ENCODE results near the gene ALG14. TPM values are rescaled to one million over a fixed set of nuclear protein-coding genes. Genes with fewer than 3 reads are reported as not detected.

The ALG14 gene
- total RNA-seq, 2 experiments from 2014 or later = 2.7 to 5.8 TPM

- H3K4me3 Mint-ChIP-seq = no peak overlapping the region
- CTCF ChIA-PET = interaction anchor here (6.2 kb wide), 1 partner anchor 187 kb away, joined by 288 read pairs; no protein-coding TSS in a partner anchor
- no peaks in the 10 kb centered on the region for H3K4me1 Mint-ChIP-seq (ENCODE audit: low read depth)
- POLR2A ChIA-PET = interaction anchor here (1.0 kb wide), 1 partner anchor 185 kb away, joined by 3 read pairs; no protein-coding TSS in a partner anchor
- no peaks in the 10 kb centered on the region for H3K36me3 Mint-ChIP-seq (ENCODE audit: low read depth)
- no peak for DNase-seq
- no peaks in the 10 kb centered on the region for H3K9me3 Mint-ChIP-seq (ENCODE audit: insufficient read depth)
- H3K27ac Mint-ChIP-seq = no peak overlapping the region
- no peaks in the 10 kb centered on the region for H3K27me3 Mint-ChIP-seq (ENCODE audit: low read depth)
- no peak for ATAC-seq
Observed at GRCh38 chr1:95040032-95040525, 32.7 kb downstream of the ALG14 start.

DNA sequence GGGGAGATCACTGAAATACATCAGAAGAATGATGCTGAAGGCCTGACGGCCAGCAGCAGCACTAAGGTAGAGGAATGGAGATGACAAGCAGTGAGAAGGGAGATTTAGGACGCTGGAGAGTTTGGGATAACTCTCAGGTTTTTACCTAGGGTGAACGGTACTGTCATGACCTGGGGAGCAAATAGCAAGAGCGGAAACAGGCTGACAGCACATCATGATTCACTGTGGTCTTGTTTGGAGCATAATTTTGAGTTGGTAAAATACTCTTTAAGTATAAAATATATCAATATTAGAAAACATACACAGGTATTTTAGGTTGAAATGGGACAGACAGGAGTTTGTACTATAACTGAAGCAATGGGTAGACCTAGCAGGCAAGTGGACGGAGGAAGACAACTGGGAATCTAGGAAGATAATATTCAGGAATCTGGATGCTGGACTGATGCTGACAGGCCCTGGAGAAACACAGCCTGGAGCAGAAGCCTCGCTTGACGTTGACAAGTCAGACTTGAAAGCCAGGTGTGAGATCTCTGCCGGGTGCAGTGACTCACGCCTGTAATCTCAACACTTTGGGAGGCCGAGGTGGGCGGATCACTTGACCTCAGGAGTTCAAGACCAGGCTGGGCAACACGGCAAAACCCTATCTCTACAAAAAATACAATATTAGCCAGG lies 33.3 kb downstream of the ALG14 start:
- DNase-seq (no peak), ATAC-seq (no peak)
- ChIA-PET CTCF (interaction anchor here (6.2 kb wide), 1 partner anchor 187 kb away, joined by 288 read pairs; no protein-coding TSS in a partner anchor), POLR2A (interaction anchor here (1.0 kb wide), 1 partner anchor 185 kb away, joined by 3 read pairs; no protein-coding TSS in a partner anchor)
- Mint-ChIP-seq H3K27me3 (ENCODE audit: low read depth) (no peaks in the 10 kb centered on the region), H3K9me3 (ENCODE audit: insufficient read depth) (no peaks in the 10 kb centered on the region), H3K4me1 (ENCODE audit: low read depth) (no peaks in the 10 kb centered on the region), H3K36me3 (ENCODE audit: low read depth) (no peaks in the 10 kb centered on the region), H3K27ac (no peak overlapping the region), H3K4me3 (no peak overlapping the region)

DNA sequence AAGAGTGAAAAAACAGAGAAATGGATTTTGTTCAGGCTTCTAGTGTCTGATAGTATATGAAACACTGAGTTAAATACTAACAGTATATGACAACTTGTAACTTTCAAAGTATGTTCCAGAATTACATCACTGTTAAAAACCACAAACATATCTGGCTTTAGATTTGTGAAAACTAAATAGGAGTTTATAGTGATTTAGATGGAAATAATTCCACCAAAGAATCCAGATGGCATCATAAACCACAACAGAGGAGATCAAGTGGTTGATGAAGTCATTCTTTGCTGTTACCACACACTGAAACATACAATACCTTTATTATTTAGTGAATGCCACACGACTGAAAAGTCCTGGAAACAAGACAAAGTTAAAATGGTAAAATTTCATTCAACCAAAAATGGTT lies 37.2 kb downstream of the ALG14 start:
- H3K4me1 Mint-ChIP-seq (ENCODE audit: low read depth) = no peaks in the 10 kb centered on the region
- H3K27me3 Mint-ChIP-seq (ENCODE audit: low read depth) = no peaks in the 10 kb centered on the region
- H3K9me3 Mint-ChIP-seq (ENCODE audit: insufficient read depth) = no peaks in the 10 kb centered on the region
- DNase-seq = no peak
- CTCF ChIA-PET = interaction anchor here (0.9 to 2.2 kb wide), 2 partner anchors 8 to 181 kb away, joined by 3 to 8 read pairs; no protein-coding TSS in a partner anchor
- H3K36me3 Mint-ChIP-seq (ENCODE audit: low read depth) = no peaks in the 10 kb centered on the region
- POLR2A ChIA-PET = no interaction called here
- no peak overlapping the region for H3K27ac Mint-ChIP-seq
- no peak overlapping the region for H3K4me3 Mint-ChIP-seq
- no peak for ATAC-seq

DNA sequence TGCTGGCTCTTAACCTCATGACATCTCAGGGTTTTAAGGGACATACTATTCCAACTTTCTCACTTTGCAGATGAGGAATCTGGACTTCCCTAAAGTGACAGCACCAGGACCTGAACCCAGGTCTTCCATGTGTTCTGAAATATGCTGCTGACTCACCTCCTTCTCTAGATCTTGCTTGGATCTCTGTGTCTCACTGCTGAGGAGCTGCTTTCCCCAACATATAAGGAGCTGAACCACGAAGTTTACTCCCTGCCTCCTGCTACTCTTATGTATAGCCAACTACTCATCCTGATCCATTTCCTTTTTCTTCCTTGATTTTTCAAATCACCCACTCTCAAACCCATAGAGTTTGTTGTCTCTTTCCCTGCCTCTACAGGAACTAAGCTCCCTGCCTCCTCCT lies 38.2 kb downstream of the ALG14 start:
- ChIA-PET POLR2A (no interaction called here), CTCF (interaction anchor here (1.2 to 2.2 kb wide), 2 partner anchors 9 to 180 kb away, joined by 6 to 8 read pairs; no protein-coding TSS in a partner anchor)
- Mint-ChIP-seq H3K36me3 (ENCODE audit: low read depth) (no peaks in the 10 kb centered on the region), H3K9me3 (ENCODE audit: insufficient read depth) (no peaks in the 10 kb centered on the region), H3K27ac (no peak overlapping the region), H3K4me1 (ENCODE audit: low read depth) (no peaks in the 10 kb centered on the region), H3K27me3 (ENCODE audit: low read depth) (no peaks in the 10 kb centered on the region), H3K4me3 (no peak overlapping the region)
- DNase-seq (no peak), ATAC-seq (no peak)

DNA sequence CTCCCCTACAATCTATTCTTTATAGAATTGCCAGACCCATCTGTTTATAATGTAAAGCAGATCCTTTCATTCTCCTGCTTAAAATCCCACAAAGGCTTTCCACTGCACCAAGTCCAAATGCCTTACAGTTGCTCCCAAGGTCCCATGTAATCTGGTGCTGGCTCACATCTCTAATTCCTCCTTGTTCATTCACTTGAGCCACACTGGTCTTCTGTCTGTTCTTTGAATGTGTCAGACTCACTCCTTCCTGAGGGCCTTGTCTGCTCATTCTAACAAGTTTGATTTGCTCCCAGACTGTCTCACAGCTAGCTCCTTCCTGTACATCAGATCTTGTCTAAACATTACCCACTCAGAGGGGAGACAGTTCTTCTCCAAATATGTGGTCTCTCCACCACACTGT lies 38.9 kb downstream of the ALG14 start:
- ChIA-PET POLR2A (no interaction called here), CTCF (interaction anchor here (1.2 to 2.2 kb wide), 2 partner anchors 10 to 179 kb away, joined by 6 to 8 read pairs; no protein-coding TSS in a partner anchor)
- Mint-ChIP-seq H3K4me1 (ENCODE audit: low read depth) (no peaks in the 10 kb centered on the region), H3K27me3 (ENCODE audit: low read depth) (no peaks in the 10 kb centered on the region), H3K36me3 (ENCODE audit: low read depth) (no peaks in the 10 kb centered on the region), H3K9me3 (ENCODE audit: insufficient read depth) (no peaks in the 10 kb centered on the region), H3K27ac (no peak overlapping the region), H3K4me3 (no peak overlapping the region)
- DNase-seq = no peak
- no peak for ATAC-seq

DNA sequence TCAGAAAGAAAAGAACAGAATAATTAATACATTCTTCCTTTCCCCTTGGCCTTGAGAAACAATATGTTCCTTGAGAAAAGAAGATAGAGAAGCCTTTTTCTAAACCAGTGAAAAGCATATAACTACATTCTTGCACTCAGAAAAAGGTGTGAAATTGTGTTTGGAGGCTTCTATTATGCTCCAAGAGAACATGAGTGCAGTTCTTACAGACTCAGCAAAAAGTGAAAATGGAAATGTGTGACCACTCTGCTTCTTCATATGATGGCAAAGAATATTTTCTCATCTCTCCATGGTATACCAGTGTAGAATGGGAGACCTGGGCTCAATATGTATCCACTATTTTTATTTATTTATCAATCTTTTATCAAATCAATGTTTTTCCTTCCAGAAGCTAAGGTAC lies 43.2 kb downstream of the ALG14 start:
- Mint-ChIP-seq H3K4me1 (ENCODE audit: low read depth) (no peaks in the 10 kb centered on the region), H3K9me3 (ENCODE audit: insufficient read depth) (no peaks in the 10 kb centered on the region), H3K4me3 (no peak overlapping the region), H3K36me3 (ENCODE audit: low read depth) (no peaks in the 10 kb centered on the region), H3K27me3 (ENCODE audit: low read depth) (no peaks in the 10 kb centered on the region), H3K27ac (no peak overlapping the region)
- CTCF ChIA-PET = interaction anchor here (1.1 kb wide), 1 partner anchor 176 kb away, joined by 3 read pairs; no protein-coding TSS in a partner anchor
- no peak for ATAC-seq
- POLR2A ChIA-PET = interaction anchor here (0.6 kb wide), 1 partner anchor 64 kb away, joined by 5 read pairs; no protein-coding TSS in a partner anchor
- no peak for DNase-seq

- Mint-ChIP-seq H3K36me3 (ENCODE audit: low read depth) (no peaks in the 10 kb centered on the region), H3K27me3 (ENCODE audit: low read depth) (no peaks in the 10 kb centered on the region), H3K27ac (no peak overlapping the region), H3K9me3 (ENCODE audit: insufficient read depth) (no peaks in the 10 kb centered on the region), H3K4me3 (no peak overlapping the region), H3K4me1 (ENCODE audit: low read depth) (no peaks in the 10 kb centered on the region)
- DNase-seq (no peak), ATAC-seq (no peak)
- CTCF ChIA-PET = no interaction called here
- POLR2A ChIA-PET = no interaction called here
Observed at GRCh38 chr1:95028954-95029353, 43.8 kb downstream of the ALG14 start.

DNA sequence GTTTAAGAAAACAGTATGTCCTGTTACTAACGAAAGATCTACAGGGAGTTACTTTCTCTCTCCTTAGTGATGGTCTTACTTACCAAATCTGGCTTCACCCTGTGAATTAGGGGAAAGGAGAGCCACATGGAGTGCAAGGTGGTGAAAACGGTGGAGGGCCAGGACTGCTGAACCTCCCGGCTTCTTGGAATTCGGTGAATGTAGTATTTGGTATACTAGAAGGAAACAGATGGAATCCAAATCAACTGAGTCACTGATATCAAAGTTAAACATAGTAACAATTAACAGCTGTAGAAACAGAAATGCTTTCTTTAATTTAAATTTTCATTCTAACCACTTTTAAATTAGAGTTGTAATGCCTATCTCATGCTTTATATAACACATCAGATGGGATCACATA lies 45.7 kb downstream of the ALG14 start:
- no peak overlapping the region for H3K27ac Mint-ChIP-seq

DNA sequence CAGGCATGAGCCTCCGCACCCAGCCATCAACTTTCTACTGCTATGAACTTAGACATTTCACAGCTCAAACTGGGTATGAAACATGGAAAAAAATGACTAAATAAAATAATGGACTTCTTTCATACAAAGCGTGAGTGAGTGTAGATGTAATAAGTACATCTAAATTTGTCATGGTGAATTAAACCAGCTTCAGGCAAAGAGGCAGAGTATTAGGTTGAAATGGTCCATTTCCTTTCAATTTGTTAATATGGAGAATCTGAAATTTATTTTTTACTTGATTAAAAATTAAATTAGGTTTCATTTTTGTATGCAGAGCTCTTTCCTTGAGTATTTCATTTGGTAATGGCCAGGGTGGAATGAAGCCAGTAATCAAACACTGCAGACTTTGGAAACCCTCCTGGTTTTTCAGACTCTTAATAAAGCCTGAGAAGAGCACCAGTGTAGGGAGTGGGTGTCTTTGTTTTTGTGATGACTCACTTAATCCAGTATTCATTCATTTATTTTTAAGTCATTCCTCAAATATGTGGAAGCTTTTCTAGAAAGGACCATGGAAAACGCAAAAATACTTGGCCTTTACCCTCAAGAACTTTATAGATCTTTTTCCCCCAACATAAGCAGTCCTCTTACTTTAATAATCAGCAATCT lies 49.2 kb downstream of the ALG14 start:
- DNase-seq (no peak), ATAC-seq (no peak)
- ChIA-PET CTCF (interaction anchor here (0.7 to 0.9 kb wide), 2 partner anchors 90 to 169 kb away, joined by 3 to 4 read pairs; no protein-coding TSS in a partner anchor), POLR2A (no interaction called here)
- Mint-ChIP-seq H3K4me3 (no peak overlapping the region), H3K27ac (no peak overlapping the region), H3K9me3 (ENCODE audit: insufficient read depth) (no peaks in the 10 kb centered on the region), H3K4me1 (ENCODE audit: low read depth) (no peaks in the 10 kb centered on the region), H3K36me3 (ENCODE audit: low read depth) (no peaks in the 10 kb centered on the region), H3K27me3 (ENCODE audit: low read depth) (no peaks in the 10 kb centered on the region)

More for the DNA sequence above, 45.7 kb downstream of the ALG14 start:
- Mint-ChIP-seq H3K36me3 (ENCODE audit: low read depth) (no peaks in the 10 kb centered on the region), H3K9me3 (ENCODE audit: insufficient read depth) (no peaks in the 10 kb centered on the region), H3K4me3 (no peak overlapping the region), H3K27me3 (ENCODE audit: low read depth) (no peaks in the 10 kb centered on the region), H3K4me1 (ENCODE audit: low read depth) (no peaks in the 10 kb centered on the region)
- DNase-seq (no peak), ATAC-seq (no peak)
- POLR2A ChIA-PET = no interaction called here
- CTCF ChIA-PET = no interaction called here

GRCh38 chr1:95022644-95022926 lies 50.2 kb downstream of the ALG14 start:
- Mint-ChIP-seq H3K36me3 (ENCODE audit: low read depth) (no peaks in the 10 kb centered on the region), H3K27ac (no peak overlapping the region), H3K27me3 (ENCODE audit: low read depth) (no peaks in the 10 kb centered on the region), H3K4me3 (no peak overlapping the region), H3K9me3 (ENCODE audit: insufficient read depth) (no peaks in the 10 kb centered on the region), H3K4me1 (ENCODE audit: low read depth) (no peaks in the 10 kb centered on the region)
- no peak for DNase-seq
- CTCF ChIA-PET = no interaction called here
- POLR2A ChIA-PET = no interaction called here
- ATAC-seq = no peak

- Mint-ChIP-seq H3K9me3 (ENCODE audit: insufficient read depth) (no peaks in the 10 kb centered on the region), H3K36me3 (ENCODE audit: low read depth) (no peaks in the 10 kb centered on the region), H3K27me3 (ENCODE audit: low read depth) (no peaks in the 10 kb centered on the region), H3K27ac (no peak overlapping the region), H3K4me1 (ENCODE audit: low read depth) (no peaks in the 10 kb centered on the region), H3K4me3 (no peak overlapping the region)
- ChIA-PET CTCF (interaction anchor here (0.8 to 1.3 kb wide), 2 partner anchors 21 to 23 kb away, joined by 3 to 4 read pairs; no protein-coding TSS in a partner anchor), POLR2A (no interaction called here)
- DNase-seq (no peak), ATAC-seq (no peak)
Observed at GRCh38 chr1:95021805-95022643, 50.7 kb downstream of the ALG14 start.
